HG03196 (cell line): ENCODE measurements around the gene SLC22A23.

ENCODE experiments used
- ATAC-seq: cut with Tn5 transposase; IDR thresholded peaks from one replicate; pipeline ENCODE4 v1.9.1; 2021; ENCODE audit not compliant: unreplicated experiment

The SLC22A23 gene

DNA sequence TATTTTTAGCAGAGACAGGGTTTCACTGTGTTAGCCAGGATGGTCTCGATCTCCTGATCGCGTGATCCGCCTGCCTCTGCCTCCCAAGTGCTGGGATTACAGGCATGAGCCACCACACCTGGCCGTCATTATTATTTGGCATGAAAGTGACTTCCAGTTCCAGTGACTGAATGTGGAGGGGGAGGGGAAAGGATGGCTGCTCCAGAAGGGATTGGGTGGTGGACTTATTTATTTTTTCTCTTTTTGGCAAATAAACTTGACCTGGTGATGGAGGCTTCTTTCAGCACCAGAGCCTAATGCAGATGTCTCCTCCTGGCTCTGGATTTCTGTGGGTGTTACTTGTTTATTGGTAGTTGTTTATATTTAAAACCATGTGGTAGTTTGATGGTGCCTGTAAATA lies 16.9 kb upstream of the SLC22A23 start:
- no peak for ATAC-seq

DNA sequence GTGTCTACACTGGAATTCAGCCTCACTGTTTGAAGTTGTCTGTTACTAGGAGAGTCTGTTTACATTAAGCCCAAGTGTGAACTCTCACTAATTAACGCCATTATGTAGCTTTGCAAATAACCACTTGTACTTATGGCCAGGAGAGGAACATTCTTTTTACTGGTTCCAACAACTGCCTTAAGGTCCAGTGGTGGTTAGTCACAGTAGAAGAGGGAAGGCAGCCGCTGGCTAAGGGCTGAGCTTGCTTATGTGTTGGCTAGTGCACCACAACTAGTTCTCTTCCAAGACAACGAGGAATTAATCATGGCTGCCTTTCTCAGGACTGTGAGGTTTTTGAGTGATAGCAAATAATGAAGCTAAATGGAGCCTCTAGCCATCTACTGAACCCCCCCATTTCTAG lies 14.9 kb upstream of the SLC22A23 start:
- ATAC-seq: no peak

DNA sequence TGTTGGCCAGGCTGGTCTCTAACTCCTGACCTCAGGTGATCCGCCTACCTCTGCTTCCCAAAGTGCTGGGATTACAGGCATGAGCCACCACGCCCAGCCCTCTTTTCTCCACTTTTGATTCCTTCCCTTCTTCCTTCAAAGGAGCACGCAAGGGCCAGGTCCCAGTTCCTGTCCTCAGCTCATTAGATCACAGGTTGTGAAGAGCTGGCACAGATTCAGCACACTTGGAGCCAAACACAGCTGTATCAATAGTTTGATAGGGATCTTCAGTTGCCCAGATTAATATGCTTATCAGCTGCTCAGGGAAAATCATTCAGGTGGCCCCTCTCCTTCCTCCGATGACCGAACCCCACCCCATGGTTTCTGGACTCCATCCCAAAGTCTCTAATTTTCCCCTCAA lies 14.4 kb upstream of the SLC22A23 start:
- ATAC-seq: no peak

GRCh38 chr6:3468585-3468984 lies 11.7 kb upstream of the SLC22A23 start:
- ATAC-seq: no peak

- no peak for ATAC-seq
Measured at GRCh38 chr6:3467996-3468395, 11.1 kb upstream of the SLC22A23 start.

DNA sequence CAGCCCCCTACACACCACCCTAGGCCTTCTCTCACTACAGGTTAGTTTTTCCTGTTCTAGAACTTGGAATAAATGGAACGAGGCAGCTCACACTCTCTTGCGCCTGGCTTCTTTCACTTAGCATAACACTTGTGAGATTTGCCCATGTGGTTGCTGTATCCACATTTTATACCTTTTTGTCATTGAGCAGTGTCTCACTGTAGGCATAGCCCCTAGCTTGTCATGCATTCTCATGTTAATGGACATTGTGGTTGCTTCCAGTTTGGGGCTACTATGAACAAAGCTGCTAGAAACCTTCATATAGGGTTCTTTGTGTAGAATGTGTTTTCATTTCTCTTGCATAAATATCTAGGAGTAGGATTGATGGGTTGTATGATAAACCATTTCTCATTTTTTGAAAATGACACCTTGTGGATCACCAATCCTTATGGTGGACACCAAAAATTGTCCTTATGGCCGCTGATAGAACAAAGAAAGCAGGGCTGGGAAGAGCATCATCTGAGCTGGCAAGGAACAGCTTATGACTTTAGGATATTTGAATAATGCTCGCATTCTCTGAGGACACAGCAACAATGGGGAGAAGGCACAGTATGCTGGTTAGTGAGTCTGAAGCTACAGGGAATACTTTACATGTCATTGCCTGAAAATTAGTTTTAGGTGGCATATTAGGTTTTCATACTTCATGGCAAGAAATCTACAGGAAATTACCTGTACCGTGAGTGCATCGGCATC lies 9.8 kb upstream of the SLC22A23 start:
- no peak for ATAC-seq

- no peak for ATAC-seq
Measured at GRCh38 chr6:3460253-3460652, 3.4 kb upstream of the SLC22A23 start.

- ATAC-seq: no peak
Measured at GRCh38 chr6:3458706-3459421, 2.0 kb upstream of the SLC22A23 start.

GRCh38 chr6:3457710-3458602 lies 1.1 kb upstream of the SLC22A23 start:
- no peak for ATAC-seq

GRCh38 chr6:3456395-3456897 lies 404 bp downstream of the SLC22A23 start:
- ATAC-seq: peak; percentile 25

GRCh38 chr6:3455569-3456394 lies 1.1 kb downstream of the SLC22A23 start:
- ATAC-seq: no peak

DNA sequence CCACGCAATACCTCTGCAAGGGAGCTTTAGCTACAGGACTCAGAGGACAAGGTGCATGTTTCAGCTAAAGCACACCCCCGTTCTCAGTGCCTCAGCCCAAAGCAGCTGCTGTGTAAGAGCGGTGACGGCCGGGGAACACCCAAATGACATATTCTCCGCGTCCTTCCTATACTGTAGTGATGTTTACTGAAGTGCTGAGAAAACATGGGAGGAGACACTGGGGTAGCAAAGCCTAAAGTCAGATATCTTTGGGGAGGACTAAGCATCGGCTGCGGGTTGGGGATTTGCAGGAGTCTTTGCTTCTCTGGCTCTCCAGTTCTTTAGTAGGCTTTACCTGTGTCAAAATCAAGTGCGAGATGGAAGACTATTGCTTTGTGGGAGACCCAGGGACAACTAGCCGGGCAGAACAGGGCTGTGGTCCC lies 1.7 kb downstream of the SLC22A23 start:
- no peak for ATAC-seq

DNA sequence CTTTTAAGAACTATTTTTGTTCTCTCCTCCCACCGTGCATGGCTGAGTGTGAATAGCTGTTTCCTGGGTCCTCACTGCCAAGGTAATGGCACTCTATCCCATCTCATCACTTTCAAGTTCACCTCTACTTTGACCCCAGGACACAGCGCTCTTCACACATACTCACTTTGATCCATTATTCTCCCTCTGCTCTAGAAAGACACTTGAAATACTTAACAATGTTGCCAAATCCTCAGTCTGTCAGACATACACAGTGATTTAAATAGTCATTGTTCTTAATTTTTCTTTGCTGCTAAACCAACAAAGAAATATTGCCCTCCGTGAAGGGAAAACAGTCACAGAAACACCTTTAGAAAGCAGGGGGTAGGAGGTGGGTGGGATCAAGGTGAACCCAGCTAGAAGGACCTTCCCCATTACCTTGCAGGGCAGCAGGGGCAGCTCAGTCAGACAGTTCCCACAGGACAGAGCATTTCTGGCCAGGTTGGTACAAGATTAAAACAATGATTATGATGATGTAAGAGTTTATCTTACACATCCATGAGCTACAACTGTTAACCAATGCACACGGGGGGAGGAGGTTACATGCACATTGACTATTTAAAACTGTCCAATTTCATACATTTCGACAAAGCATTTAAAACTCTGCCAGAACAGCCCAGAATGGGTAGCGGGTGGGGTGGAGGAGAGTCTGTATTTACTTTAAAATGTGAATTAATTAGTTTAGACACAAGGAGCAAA lies 2.4 kb downstream of the SLC22A23 start:
- no peak for ATAC-seq

- ATAC-seq: no peak
Measured at GRCh38 chr6:3453413-3454272, 3.2 kb downstream of the SLC22A23 start.

- ATAC-seq: no peak
Measured at GRCh38 chr6:3451498-3451897, 5.4 kb downstream of the SLC22A23 start.

- no peak for ATAC-seq
Measured at GRCh38 chr6:3450888-3451287, 6.0 kb downstream of the SLC22A23 start.

DNA sequence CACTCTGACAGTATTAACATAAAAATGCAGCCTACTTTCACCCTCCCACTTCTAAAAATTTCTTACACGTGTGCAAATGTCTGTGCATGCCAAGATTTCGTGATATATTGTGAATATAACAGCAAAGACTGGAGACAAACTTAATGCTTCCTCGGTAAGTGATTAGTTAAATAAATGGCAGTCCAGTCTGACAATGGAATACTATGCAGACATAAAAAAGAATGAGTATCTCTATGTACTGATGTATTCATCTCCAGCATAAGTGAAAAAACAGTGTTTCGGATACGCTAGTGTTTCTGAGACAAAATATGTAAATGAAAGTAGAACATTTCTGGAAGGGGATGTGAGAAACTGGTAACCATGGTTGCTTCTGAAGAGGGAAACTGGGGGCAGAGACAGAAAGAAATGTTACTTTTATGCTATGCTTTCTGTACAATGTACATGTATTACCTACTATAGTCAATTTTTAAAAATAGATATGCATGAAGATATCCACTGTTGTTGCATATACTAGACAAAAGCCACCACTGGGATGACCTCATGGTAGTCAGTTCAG lies 7.0 kb downstream of the SLC22A23 start:
- no peak for ATAC-seq

DNA sequence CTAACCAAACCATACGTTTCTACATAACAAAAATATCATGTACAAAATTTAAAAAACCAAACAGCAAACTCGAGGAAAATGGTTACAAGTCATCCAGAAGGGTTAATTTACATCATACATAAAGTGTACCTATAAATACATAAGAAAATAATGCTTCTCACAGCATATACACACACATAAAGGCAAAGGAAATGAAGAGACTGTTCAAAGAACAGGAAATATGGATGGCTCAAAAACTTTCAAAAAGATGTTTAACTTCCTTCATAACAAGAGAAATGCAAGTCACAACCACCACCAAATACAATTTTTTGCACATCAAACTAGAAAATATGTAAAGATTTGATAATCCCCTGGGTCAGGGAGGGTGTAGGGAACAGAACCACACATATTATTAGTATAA lies 7.5 kb downstream of the SLC22A23 start:
- ATAC-seq: no peak

- no peak for ATAC-seq
Measured at GRCh38 chr6:3447005-3447404, 9.8 kb downstream of the SLC22A23 start.
